Endodermal cell (in vitro differentiated cells): ENCODE measurements around the gene ADAMTS18. TPM values are rescaled to one million over a fixed set of nuclear protein-coding genes. Genes with fewer than 3 reads are reported as not detected.

Experiments
- DNase-seq: peaks from one replicate; pipeline ENCODE4 v3.0.0-alpha.2; 2017
- H3K27ac ChIP-seq: 2 replicates; pipeline ENCODE4 v1.5.1; 2013; ENCODE audit warnings: mild to moderate bottlenecking, low read depth, low read length, moderate library complexity
- H3K27me3 ChIP-seq: 2 replicates; pipeline ENCODE4 v1.6.1; 2013; ENCODE audit warnings: mild to moderate bottlenecking, low read length, moderate library complexity; ENCODE audit not compliant: insufficient read depth, control insufficient read depth, poor library complexity, severe bottlenecking
- H3K36me3 ChIP-seq: 2 replicates; pipeline ENCODE4 v1.7.0; 2013; ENCODE audit warnings: mild to moderate bottlenecking, low read length, moderate library complexity; ENCODE audit not compliant: control insufficient read depth, insufficient read depth
- H3K4me1 ChIP-seq: one replicate; pipeline ENCODE4 v1.7.0; 2013; ENCODE audit warnings: low read length; ENCODE audit not compliant: control insufficient read depth, insufficient read depth
- H3K4me3 ChIP-seq: 2 replicates; pipeline ENCODE4 v1.5.1; 2013; ENCODE audit warnings: mild to moderate bottlenecking, low read length, moderate library complexity
- H3K9ac ChIP-seq: 2 replicates; pipeline ENCODE4 v1.6.1; 2013; ENCODE audit warnings: mild to moderate bottlenecking, low read length, moderate library complexity; ENCODE audit not compliant: poor library complexity, severe bottlenecking; ENCODE audit errors: extremely low read depth
- H3K9me3 ChIP-seq: 2 replicates; pipeline ENCODE4 v1.6.1; 2013; ENCODE audit warnings: mild to moderate bottlenecking, low read length, moderate library complexity; ENCODE audit not compliant: control insufficient read depth
- H3K27ac Mint-ChIP-seq: 2 replicates; pipeline ENCODE4 v1.8.0; 2020; ENCODE audit warnings: mixed read lengths
- H3K27me3 Mint-ChIP-seq: 2 replicates; pipeline ENCODE4 v1.8.0; 2021; ENCODE audit warnings: mild to moderate bottlenecking, mixed read lengths; ENCODE audit not compliant: insufficient read depth
- H3K36me3 Mint-ChIP-seq: 2 replicates; pipeline ENCODE4 v1.8.0; 2020; ENCODE audit warnings: low read depth, mixed read lengths
- H3K4me1 Mint-ChIP-seq: 2 replicates; pipeline ENCODE4 v1.8.0; 2020; ENCODE audit warnings: mixed read lengths
- H3K4me3 Mint-ChIP-seq: 2 replicates; pipeline ENCODE4 v1.8.0; 2020; ENCODE audit warnings: mild to moderate bottlenecking, moderate library complexity, mixed read lengths
- H3K9me3 Mint-ChIP-seq: 2 replicates; pipeline ENCODE4 v1.8.0; 2020; ENCODE audit warnings: mild to moderate bottlenecking, mixed read lengths
- CTCF ChIP-seq: fragments of 200-600 bp; sonication (generic); conservative IDR thresholded peaks from 2 replicates; pipeline ENCODE4 v1.5.0; 2021; ENCODE audit warnings: antibody characterized with exemption, mild to moderate bottlenecking
- WGBS, 2 experiments: methylation state at CpG; one replicate each; pipeline versions ENCODE4 v1.1.5 to v1.1.7; 2013; ENCODE audit warnings: missing lambda C conversion rate in 2 of 2, mixed read lengths in 1 of 2; ENCODE audit not compliant: insufficient coverage in 1 of 2, insufficient read length in 1 of 2; 5-methylcytosine and 5-hydroxymethylcytosine counted together
- total RNA-seq, 2 donors: library from RNA; stranded (reverse); fragmentation: NEBNext Ultra II Directional in 1 of 2; extraction: Animal tissue kit (Norgen Biotek cat#: 25700) in 1 of 2; gene quantifications; 2 replicates in 1 of 2; 3 replicates in 1 of 2; pipeline ENCODE4 v1.2.1, GENCODE V29; 2021

Gene ADAMTS18
- total RNA-seq, 2 donors from 2014 or later = 7.9 to 12.4 TPM

GRCh38 chr16:77459534-77460254 is 24.9 kb upstream of the ADAMTS18 start:
- H3K4me1 ChIP-seq = peaks cover 15% of the 10 kb centered on the region
- Mint-ChIP-seq H3K27me3 (no peaks in the 10 kb centered on the region), H3K27ac (no peak overlapping the region), H3K4me3 (no peak overlapping the region), H3K36me3 (no peaks in the 10 kb centered on the region), H3K9me3 (no peaks in the 10 kb centered on the region), H3K4me1 (peaks cover 37% of the 10 kb centered on the region)
- 89 to 95% methylated on average over 3 of the region's 3 CpGs for WGBS, 2 experiments
- H3K36me3 ChIP-seq = no peaks in the 10 kb centered on the region
- TF ChIP-seq CTCF = no peak
- H3K9ac ChIP-seq = no peak overlapping the region
- no peaks in the 10 kb centered on the region for H3K27me3 ChIP-seq
- H3K27ac ChIP-seq = no peak overlapping the region
- H3K4me3 ChIP-seq = no peak overlapping the region
- H3K9me3 ChIP-seq = no peaks in the 10 kb centered on the region
- DNase-seq = no peak

- Histone ChIP-seq H3K4me1 (peaks cover 6% of the 10 kb centered on the region), H3K27me3 (no peaks in the 10 kb centered on the region), H3K4me3 (no peak overlapping the region), H3K27ac (peak overlapping the region; percentile 41), H3K9me3 (no peaks in the 10 kb centered on the region), H3K36me3 (no peaks in the 10 kb centered on the region), H3K9ac (no peak overlapping the region)
- no peaks in the 10 kb centered on the region for H3K27me3 Mint-ChIP-seq
- no peaks in the 10 kb centered on the region for H3K9me3 Mint-ChIP-seq
- no peaks in the 10 kb centered on the region for H3K36me3 Mint-ChIP-seq
- 61 to 94% methylated on average over 4 to 5 of the region's 5 CpGs for WGBS, 2 experiments
- peaks cover 25% of the 10 kb centered on the region for H3K4me1 Mint-ChIP-seq
- no peak overlapping the region for H3K27ac Mint-ChIP-seq
- TF ChIP-seq CTCF = no peak
- no peak overlapping the region for H3K4me3 Mint-ChIP-seq
- DNase-seq = no peak
Measured at GRCh38 chr16:77457046-77457445, 22.2 kb upstream of the ADAMTS18 start.

GRCh38 chr16:77452243-77452642 is 17.4 kb upstream of the ADAMTS18 start:
- Mint-ChIP-seq H3K27ac (no peak overlapping the region), H3K9me3 (no peaks in the 10 kb centered on the region), H3K36me3 (no peaks in the 10 kb centered on the region), H3K4me3 (no peak overlapping the region), H3K4me1 (peaks cover 42% of the 10 kb centered on the region), H3K27me3 (no peaks in the 10 kb centered on the region)
- TF ChIP-seq CTCF = no peak
- no peak overlapping the region for H3K4me3 ChIP-seq
- WGBS, 2 experiments = 94 to 100% methylated on average over 2 to 3 of the region's 3 CpGs
- no peaks in the 10 kb centered on the region for H3K27me3 ChIP-seq
- no peaks in the 10 kb centered on the region for H3K9me3 ChIP-seq
- H3K9ac ChIP-seq = no peak overlapping the region
- no peak overlapping the region for H3K27ac ChIP-seq
- H3K36me3 ChIP-seq = no peaks in the 10 kb centered on the region
- peaks cover 20% of the 10 kb centered on the region for H3K4me1 ChIP-seq
- no peak for DNase-seq
